Urothelium cell line (cell line): ENCODE results near the gene NFIA.
"Not testable (repeated sequence)": the region's sequence is repeated elsewhere in the genome, so short reads cannot be mapped to it uniquely, and the experiment has no call there.

ENCODE experiments used
- DNase-seq: peaks from one replicate; pipeline ENCODE4 v3.0.0; 2011; ENCODE audit warnings: low spot score, mixed read lengths
- FAIRE-seq: peaks from 2 replicates; lab custom pipeline; 2011; peaks lifted over from hg19 to GRCh38; lab: Jason Lieb, UNC

NFIA gene

DNA sequence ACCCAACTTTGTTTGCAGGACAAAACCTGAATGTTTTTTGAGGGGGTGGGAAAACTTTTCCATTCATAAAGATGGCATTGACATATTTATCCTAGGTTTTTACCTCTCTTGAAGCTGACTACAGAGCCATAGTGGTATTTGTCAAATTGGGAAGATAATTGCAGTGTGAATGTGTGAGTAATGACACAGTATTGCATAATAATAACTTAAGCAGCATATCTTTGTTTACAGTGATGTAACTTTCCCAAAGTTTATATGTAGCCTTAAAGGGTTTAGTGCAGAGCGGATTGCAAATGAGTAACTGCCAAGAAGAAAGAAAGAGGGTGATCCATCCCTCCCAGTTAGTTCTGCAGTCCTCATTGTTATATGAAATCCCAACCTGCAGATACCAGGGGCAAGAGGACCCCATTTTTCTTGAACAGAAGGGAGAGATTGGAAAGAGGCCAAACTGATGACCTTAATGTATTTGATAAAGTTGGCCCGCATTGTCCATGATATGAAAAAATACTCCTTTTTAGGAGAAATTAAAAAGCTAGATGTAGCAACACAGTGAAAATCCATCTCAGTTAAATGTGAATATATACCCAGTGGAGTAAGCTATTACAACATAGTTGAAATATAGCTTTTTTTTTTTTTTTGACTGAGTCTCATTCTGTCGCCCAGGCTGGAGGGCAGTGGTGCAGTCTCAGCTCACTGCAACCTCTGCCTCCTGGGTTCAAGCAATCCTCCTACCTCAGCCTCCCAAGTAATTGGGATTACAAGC is 23.7 kb upstream of the NFIA start:
- DNase-seq (no peak), FAIRE-seq (no peak)

GRCh38 chr1:61061601-61062000 is 20.8 kb upstream of the NFIA start:
- not testable (repeated sequence) for DNase-seq, FAIRE-seq

GRCh38 chr1:61064673-61065072 is 17.7 kb upstream of the NFIA start:
- no peak for DNase-seq
- no peak for FAIRE-seq

DNA sequence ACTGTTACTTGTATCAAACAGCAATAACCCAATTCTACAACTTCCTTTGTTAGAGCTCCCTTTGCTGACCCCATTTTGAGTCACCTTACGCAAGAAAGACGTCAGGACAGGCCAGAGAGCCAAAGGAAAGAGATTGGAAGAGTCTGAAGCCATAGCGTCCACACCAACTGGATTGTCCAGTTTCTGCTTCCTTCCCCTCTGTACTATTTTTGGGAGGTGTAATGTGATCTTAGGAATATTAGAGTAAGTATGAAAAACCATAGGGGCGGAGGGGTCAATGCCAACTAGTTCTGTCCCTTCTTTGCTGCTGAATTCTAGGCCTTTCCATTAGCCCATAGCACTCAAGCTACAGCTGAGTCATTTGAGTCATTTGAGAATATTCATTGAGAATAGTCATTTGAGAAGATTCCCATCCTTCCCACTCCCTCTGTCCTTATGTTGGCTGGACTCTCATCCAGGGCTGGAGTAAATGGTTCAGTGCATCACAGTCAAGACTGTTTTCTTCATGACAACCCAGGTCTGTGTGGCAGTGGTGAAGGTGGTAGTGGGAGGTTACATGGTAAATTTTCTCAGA is 14.8 kb upstream of the NFIA start:
- FAIRE-seq (no peak), DNase-seq (no peak)

DNA sequence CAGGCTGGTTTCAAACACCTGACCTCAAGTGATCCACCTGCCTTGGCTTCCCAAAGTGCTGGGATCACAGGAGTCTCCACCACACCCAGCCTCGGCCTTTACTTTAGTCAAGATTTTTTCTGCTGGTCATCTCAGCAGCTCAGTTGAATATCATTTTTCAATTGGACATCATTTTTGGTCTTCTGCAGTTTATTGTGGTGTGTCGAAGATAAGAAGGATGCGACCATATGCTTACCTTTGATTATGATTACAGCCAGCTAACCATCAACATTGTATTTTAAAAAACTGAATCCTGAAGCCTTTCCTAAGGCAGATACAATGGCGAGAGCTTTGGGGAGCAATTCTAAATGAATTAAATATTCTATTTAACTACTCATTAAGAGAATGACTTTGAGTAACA is 12.3 kb upstream of the NFIA start:
- FAIRE-seq, result no peak
- DNase-seq, result no peak

GRCh38 chr1:61071205-61072130 is 10.9 kb upstream of the NFIA start:
- FAIRE-seq (no peak), DNase-seq (no peak)

DNA sequence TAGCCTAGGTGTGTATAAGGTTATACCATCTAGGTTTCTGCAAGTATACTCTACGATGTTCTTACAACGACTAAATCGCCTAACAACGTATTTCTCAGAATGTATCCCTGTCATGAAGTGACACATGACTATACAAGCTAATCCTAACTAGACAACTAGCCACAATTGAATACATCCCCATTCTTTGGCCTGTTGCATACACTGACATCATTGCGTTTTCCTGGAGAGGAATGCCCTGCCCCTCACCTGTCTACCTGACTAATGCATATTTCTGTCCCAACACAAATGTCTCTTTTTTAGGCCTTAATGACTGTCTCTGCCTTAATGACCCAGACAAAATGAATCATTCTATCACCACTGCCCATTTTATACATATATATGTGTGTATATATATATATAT is 8.5 kb upstream of the NFIA start:
- FAIRE-seq (no peak), DNase-seq (no peak)

DNA sequence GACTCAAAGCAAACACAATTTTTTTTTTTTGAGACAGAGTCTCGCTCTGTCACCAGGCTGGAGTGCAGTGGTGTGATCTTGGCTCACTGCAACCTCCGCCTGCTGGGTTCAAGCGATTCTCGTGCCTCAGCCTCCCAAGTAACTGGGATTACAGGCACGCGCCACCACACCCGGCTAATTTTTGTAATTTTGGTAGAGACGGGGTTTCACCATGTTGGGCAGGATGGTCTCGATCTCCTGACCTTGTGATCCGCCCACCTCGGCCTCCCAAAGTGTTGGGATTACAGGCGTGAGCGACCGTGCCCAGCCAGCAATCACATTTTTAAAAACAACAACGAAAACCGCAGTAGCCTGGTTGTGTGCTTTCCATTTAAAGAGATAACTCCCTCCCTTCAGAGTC is 6.5 kb upstream of the NFIA start:
- not testable (repeated sequence) for FAIRE-seq

GRCh38 chr1:61076728-61077675 is 5.4 kb upstream of the NFIA start:
- FAIRE-seq, result no peak
- peak; percentile 86 for DNase-seq

More for the DNA sequence above, 6.5 kb upstream of the NFIA start:
- not testable (repeated sequence) for DNase-seq

GRCh38 chr1:61077676-61078541 is 4.5 kb upstream of the NFIA start:
- DNase-seq (peak; percentile 89), FAIRE-seq (no peak)

GRCh38 chr1:61078618-61079295 is 3.6 kb upstream of the NFIA start:
- no peak for FAIRE-seq
- DNase-seq, result no peak

DNA sequence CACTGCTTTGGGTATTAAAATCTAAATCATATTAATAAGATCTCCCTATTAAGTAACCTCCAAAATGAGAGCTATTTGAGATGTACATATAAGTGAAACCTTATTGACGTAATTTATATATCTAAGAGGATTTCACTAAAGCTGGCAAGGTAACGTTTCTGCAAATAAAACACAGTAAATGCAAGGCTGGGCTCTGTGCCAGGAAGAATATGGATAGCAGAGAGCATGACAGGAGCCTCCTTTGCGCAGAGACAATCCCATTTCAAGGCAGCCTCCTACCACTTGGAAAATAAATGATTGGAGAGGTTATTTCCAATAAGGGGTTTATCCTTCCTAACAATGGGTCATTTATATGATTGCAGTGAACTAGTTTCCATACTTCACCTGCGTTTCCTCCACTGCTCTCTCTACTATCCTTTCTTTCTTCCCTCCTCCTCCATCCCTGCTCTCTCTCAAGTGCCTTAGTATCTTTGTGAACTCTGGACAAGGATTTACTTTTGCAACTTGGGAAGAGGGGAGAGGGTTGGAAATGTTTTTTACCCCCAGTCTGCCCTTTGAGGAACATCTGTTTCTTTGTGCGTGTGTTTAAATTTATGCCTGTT is 3.0 kb upstream of the NFIA start:
- FAIRE-seq, result no peak
- no peak for DNase-seq

- FAIRE-seq, result no peak
- DNase-seq, result peak; percentile 74
Measured at GRCh38 chr1:61079898-61080336, 2.4 kb upstream of the NFIA start.

GRCh38 chr1:61080413-61081143 is 1.8 kb upstream of the NFIA start:
- FAIRE-seq (no peak), DNase-seq (no peak)

DNA sequence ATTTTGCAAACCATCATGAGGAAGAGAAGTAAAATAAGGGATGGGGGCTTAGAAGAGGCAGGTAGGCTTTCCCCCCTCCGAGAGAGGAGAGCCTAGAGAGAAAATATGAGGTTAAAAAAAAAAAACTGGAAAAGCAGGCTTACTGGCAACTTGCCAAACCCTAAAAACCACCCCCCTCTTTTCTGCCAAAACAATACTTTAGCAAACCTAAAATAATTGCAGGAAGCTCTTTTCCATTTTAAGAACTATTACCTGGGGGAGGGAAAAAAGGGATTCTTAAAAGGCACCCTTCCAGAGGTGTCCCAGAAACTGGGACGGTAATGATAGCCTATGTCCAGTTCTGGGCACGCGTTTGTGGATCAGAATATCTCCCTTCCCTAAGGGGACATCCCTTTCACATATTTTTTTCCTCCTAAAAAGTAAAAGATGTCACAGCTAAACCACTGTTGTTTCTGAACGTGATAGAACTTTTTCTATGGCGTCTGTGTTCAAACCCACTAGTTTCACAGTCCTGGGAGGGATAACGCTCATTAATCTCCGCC is 1.1 kb upstream of the NFIA start:
- FAIRE-seq (no peak), DNase-seq (no peak)

GRCh38 chr1:61081686-61082310 is 563 bp upstream of the NFIA start:
- FAIRE-seq (peak; percentile 69), DNase-seq (peak; percentile 52)
